CD14-positive monocyte (primary cell): ENCODE results near the gene PPA1. TPM values are rescaled to one million over a fixed set of nuclear protein-coding genes. Genes with fewer than 3 reads are reported as not detected.

ENCODE experiments used
- DNase-seq, 3 donors: peaks; one replicate each; pipeline ENCODE4 v3.0.0-alpha.2; 2011 to 2022
- H2AFZ ChIP-seq: 2 replicates; pipeline ENCODE4 v1.6.0; 2012; ENCODE audit warnings: mild to moderate bottlenecking, low read depth, low read length, inconsistent platforms; ENCODE audit not compliant: insufficient read depth, poor library complexity, severe bottlenecking
- H3K27ac ChIP-seq, 2 donors: 1 replicate in 1 of 2; 2 replicates in 1 of 2; pipeline ENCODE4 v1.5.1; 2012 to 2013; ENCODE audit warnings: low read length in 2 of 2, control low read depth in 1 of 2, inconsistent platforms in 1 of 2, low read depth in 1 of 2, mild to moderate bottlenecking in 1 of 2
- H3K27me3 ChIP-seq, 2 donors: one replicate each; pipeline versions ENCODE4 v1.6.0 to v1.6.1; 2011 to 2013; ENCODE audit warnings: low read length in 2 of 2; ENCODE audit not compliant: control insufficient read depth in 2 of 2, insufficient read depth in 2 of 2
- H3K36me3 ChIP-seq, 2 donors: replicated peaks in 1 of 2; 1 replicate in 1 of 2; 2 replicates in 1 of 2; pipeline versions ENCODE4 v1.5.1 to v1.6.1; 2012 to 2013; ENCODE audit warnings: low read length in 2 of 2, control low read depth in 1 of 2, inconsistent platforms in 1 of 2, mild to moderate bottlenecking in 1 of 2; ENCODE audit not compliant: insufficient read depth in 2 of 2, control insufficient read depth in 1 of 2
- H3K4me1 ChIP-seq, 2 donors: 1 replicate in 1 of 2; 2 replicates in 1 of 2; pipeline versions ENCODE4 v1.5.1 to v1.6.1; 2012 to 2013; ENCODE audit warnings: low read length in 2 of 2, control low read depth in 1 of 2, inconsistent platforms in 1 of 2, mild to moderate bottlenecking in 1 of 2, moderate library complexity in 1 of 2; ENCODE audit not compliant: insufficient read depth in 2 of 2, control insufficient read depth in 1 of 2
- H3K4me2 ChIP-seq: replicated peaks from 2 replicates; pipeline ENCODE3; 2012; ENCODE audit warnings: low read length, moderate library complexity, mild to moderate bottlenecking; ENCODE audit not compliant: poor library complexity, severe bottlenecking; ENCODE audit errors: extremely low read depth
- H3K4me3 ChIP-seq, 3 experiments: fragments of 200-600 bp in 1 of 3; sonication (generic) in 1 of 3; replicated peaks in 1 of 3; 1 replicate in 2 of 3; 2 replicates in 1 of 3; pipeline ENCODE4 v1.5.1; 2011 to 2013; ENCODE audit warnings: low read length in 3 of 3, mild to moderate bottlenecking in 3 of 3, control low read depth in 2 of 3, low read depth in 2 of 3, inconsistent platforms in 1 of 3, moderate library complexity in 1 of 3
- H3K79me2 ChIP-seq: 2 replicates; pipeline ENCODE4 v1.6.0; 2012; ENCODE audit warnings: mild to moderate bottlenecking, control low read depth, inconsistent platforms, low read length, moderate library complexity; ENCODE audit not compliant: insufficient read depth
- H3K9ac ChIP-seq: 2 replicates; pipeline ENCODE4 v1.6.0; 2017; ENCODE audit warnings: low read length, mild to moderate bottlenecking; ENCODE audit not compliant: insufficient read depth, poor library complexity, severe bottlenecking
- H3K9me3 ChIP-seq, 2 donors: replicated peaks in 1 of 2; 1 replicate in 1 of 2; 2 replicates in 1 of 2; pipeline versions ENCODE4 v1.5.1 to v1.6.1; 2012 to 2013; ENCODE audit warnings: low read length in 2 of 2, control low read depth in 1 of 2; ENCODE audit not compliant: control insufficient read depth in 1 of 2, insufficient read depth in 1 of 2
- H4K20me1 ChIP-seq: 2 replicates; pipeline ENCODE4 v1.6.0; 2012; ENCODE audit warnings: mild to moderate bottlenecking, low read length, control low read depth, moderate library complexity; ENCODE audit not compliant: insufficient read depth
- H3K27ac Mint-ChIP-seq, 7 donors: one replicate each; pipeline ENCODE4 v1.8.0; 2020; ENCODE audit warnings: mild to moderate bottlenecking in 7 of 7, mixed read lengths in 7 of 7, moderate library complexity in 6 of 7, inconsistent platforms in 2 of 7
- H3K27me3 Mint-ChIP-seq, 3 donors: one replicate each; pipeline ENCODE4 v1.8.0; 2021 to 2022; ENCODE audit warnings: low read depth in 3 of 3, mild to moderate bottlenecking in 3 of 3, mixed read lengths in 3 of 3, moderate library complexity in 3 of 3, inconsistent platforms in 1 of 3
- H3K36me3 Mint-ChIP-seq, 2 donors: one replicate each; pipeline ENCODE4 v1.8.0; 2020; ENCODE audit warnings: mixed read lengths in 2 of 2, inconsistent platforms in 1 of 2, mild to moderate bottlenecking in 1 of 2
- H3K4me1 Mint-ChIP-seq: one replicate; pipeline ENCODE4 v1.8.0; 2020; ENCODE audit warnings: mild to moderate bottlenecking, mixed read lengths
- H3K4me3 Mint-ChIP-seq, 2 donors: one replicate each; pipeline ENCODE4 v1.8.0; 2020; ENCODE audit warnings: mild to moderate bottlenecking in 2 of 2, mixed read lengths in 2 of 2, moderate library complexity in 1 of 2
- H3K9me3 Mint-ChIP-seq, 7 donors: one replicate each; pipeline ENCODE4 v1.8.0; 2020 to 2022; ENCODE audit warnings: mixed read lengths in 7 of 7, mild to moderate bottlenecking in 6 of 7, moderate library complexity in 6 of 7, inconsistent platforms in 2 of 7
- WGBS: methylation state at CpG from one replicate; pipeline ENCODE4 v1.1.5; 2013; ENCODE audit warnings: missing lambda C conversion rate; ENCODE audit not compliant: insufficient coverage; 5-methylcytosine and 5-hydroxymethylcytosine counted together
- intact Hi-C, 2 donors: fragments of 100-400 bp; cut with micrococcal nuclease; formaldehyde crosslinking; loops; one replicate each; pipeline versions ENCODE4 v1.15.0 to v1.15.1; 2023
- polyA plus RNA-seq, 3 donors: library from polyadenylated mRNA; depleted of rRNA in 1 of 3; unstranded in 2 of 3; stranded (reverse) in 1 of 3; fragments of 300-500 nt in 2 of 3; fragments of >200 nt in 1 of 3; fragmentation: Illumina TruSeq in 2 of 3; gene quantifications; 1 replicate in 2 of 3; 2 replicates in 1 of 3; pipeline ENCODE4 v1.2.3, GENCODE V29; 2012 to 2021
- small RNA-seq: library from RNA; depleted of rRNA; stranded (forward); fragments of <200 nt; gene quantifications from one replicate; pipeline ENCODE3, GENCODE V24; 2012; ENCODE audit warnings: low read depth; ENCODE audit not compliant: insufficient read length
- TF ChIP-seq, protein P1 (sequence below): fragments of 200-600 bp; IDR thresholded peaks from one replicate; pipeline ENCODE4 v1.8.0; 2022; ENCODE audit warnings: antibody characterized with exemption, mild to moderate bottlenecking

The PPA1 gene
- polyA plus RNA-seq, 3 donors: 30.9 to 125 (median 112) TPM

DNA sequence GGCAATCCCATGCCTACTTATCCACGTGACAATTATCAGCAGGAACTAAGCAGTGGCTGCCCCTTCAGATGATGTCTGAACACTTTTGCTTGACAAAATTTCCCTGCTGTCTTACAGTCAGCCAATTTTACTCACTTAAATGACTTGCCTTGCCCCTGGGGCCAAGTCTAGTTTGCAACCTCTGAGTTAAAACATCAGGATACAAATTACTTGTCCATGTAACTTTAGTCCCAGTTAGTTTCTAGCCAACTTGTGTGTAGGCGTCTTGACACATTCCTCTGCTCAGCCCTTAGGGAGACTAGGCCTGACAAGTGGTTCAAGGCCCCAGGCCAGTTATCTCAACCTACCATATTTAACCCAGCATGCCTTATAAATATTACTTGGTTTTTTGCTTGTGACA, 75.1 kb downstream of the PPA1 start:
- DNase-seq: no peak
- Mint-ChIP-seq H3K4me1 (peaks cover 15% of the 10 kb centered on the region), H3K9me3 (no peaks in the 10 kb centered on the region), H3K27me3 (no peaks in the 10 kb centered on the region), H3K4me3 (no peak overlapping the region), H3K27ac (no peak overlapping the region), H3K36me3 (peaks cover 77 to 89% of the 10 kb centered on the region in 2 donors)
- 89% methylated on average over 1 of the region's 2 CpGs for WGBS
- H2AFZ ChIP-seq: no peak overlapping the region
- intact Hi-C loops: no loop called here
- H3K4me2 ChIP-seq: no peak overlapping the region
- H3K4me1 ChIP-seq: peaks cover 8 to 11% of the 10 kb centered on the region in 2 donors
- H3K9me3 ChIP-seq: no peaks in the 10 kb centered on the region
- H3K79me2 ChIP-seq: peaks cover 55% of the 10 kb centered on the region
- peaks cover 89% of the 10 kb centered on the region for H4K20me1 ChIP-seq
- peaks cover 80 to 88% of the 10 kb centered on the region in 2 donors for H3K36me3 ChIP-seq
- no peak overlapping the region for H3K9ac ChIP-seq
- TF ChIP-seq, protein P1, sequence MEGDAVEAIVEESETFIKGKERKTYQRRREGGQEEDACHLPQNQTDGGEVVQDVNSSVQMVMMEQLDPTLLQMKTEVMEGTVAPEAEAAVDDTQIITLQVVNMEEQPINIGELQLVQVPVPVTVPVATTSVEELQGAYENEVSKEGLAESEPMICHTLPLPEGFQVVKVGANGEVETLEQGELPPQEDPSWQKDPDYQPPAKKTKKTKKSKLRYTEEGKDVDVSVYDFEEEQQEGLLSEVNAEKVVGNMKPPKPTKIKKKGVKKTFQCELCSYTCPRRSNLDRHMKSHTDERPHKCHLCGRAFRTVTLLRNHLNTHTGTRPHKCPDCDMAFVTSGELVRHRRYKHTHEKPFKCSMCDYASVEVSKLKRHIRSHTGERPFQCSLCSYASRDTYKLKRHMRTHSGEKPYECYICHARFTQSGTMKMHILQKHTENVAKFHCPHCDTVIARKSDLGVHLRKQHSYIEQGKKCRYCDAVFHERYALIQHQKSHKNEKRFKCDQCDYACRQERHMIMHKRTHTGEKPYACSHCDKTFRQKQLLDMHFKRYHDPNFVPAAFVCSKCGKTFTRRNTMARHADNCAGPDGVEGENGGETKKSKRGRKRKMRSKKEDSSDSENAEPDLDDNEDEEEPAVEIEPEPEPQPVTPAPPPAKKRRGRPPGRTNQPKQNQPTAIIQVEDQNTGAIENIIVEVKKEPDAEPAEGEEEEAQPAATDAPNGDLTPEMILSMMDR: no peak
- no peak overlapping the region for H3K27ac ChIP-seq
- H3K27me3 ChIP-seq: no peaks in the 10 kb centered on the region
- H3K4me3 ChIP-seq: no peak overlapping the region

DNA sequence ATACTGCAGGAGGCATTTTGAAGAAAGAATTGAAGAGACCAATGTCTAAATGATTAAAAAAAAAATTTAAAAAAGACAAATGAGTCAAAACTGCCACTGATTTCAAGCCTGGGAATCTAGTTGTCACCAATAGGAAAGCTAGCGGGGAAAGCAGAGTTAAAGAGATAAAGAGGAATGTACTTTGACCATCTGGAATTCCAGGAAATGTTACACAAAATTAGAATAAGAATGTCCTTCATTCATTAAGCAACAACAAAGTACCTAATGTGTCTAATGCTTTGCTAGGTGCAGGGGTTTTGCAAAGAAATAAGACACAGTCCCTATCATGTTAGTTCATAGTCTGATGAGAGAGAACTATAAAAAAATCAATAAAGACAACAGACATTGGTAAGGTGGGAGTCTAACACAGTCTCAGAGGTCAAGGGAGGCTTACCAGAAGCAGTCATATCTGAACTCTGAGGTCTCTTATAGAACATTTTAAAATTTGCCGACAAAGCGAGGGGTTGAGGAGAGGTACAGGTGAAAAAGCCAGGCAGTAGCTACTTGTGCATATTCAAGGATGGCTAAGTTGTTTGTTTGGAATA, 77.9 kb downstream of the PPA1 start:
- H3K9ac ChIP-seq: no peak overlapping the region
- TF ChIP-seq, protein P1: no peak
- H3K4me1 Mint-ChIP-seq: no peaks in the 10 kb centered on the region
- WGBS: 0% methylated on average over 1 of the region's 3 CpGs
- no peak for DNase-seq
- peaks cover 73% of the 10 kb centered on the region for H4K20me1 ChIP-seq
- H3K27ac Mint-ChIP-seq: peak overlapping the region in 2 of 7 donors; percentile 47 to 79
- H3K4me1 ChIP-seq: no peaks in the 10 kb centered on the region
- H3K36me3 ChIP-seq: peaks cover 93 to 99% of the 10 kb centered on the region in 2 donors
- no peak overlapping the region for H2AFZ ChIP-seq
- no peaks in the 10 kb centered on the region for H3K9me3 ChIP-seq
- H3K4me3 ChIP-seq: no peak overlapping the region
- no peaks in the 10 kb centered on the region for H3K27me3 ChIP-seq
- H3K27ac ChIP-seq: no peak overlapping the region
- H3K4me2 ChIP-seq: no peak overlapping the region
- no peaks in the 10 kb centered on the region for H3K9me3 Mint-ChIP-seq
- intact Hi-C loops: no loop called here
- no peak overlapping the region for H3K4me3 Mint-ChIP-seq
- peaks cover 33% of the 10 kb centered on the region for H3K79me2 ChIP-seq
- H3K36me3 Mint-ChIP-seq: peaks cover 88 to 93% of the 10 kb centered on the region in 2 donors
- no peaks in the 10 kb centered on the region for H3K27me3 Mint-ChIP-seq

Small RNAs within 50 kb of the gene (small RNA-seq; reads per million reads assigned to genes)
- not detected for gene RPS25P9

Other genes starting within 250 kb of the PPA1 start
- 1 to 10 TPM; 1.0 to 1.9 (median 1.7) TPM for gene MACROH2A2, start 180.6 kb downstream of the PPA1 start, polyA plus RNA-seq
- gene AIFM2, start 100.6 kb downstream of the PPA1 start, polyA plus RNA-seq: 1 to 10 TPM in 1 of 3 donors, under 1 TPM in 2; 0.28 to 2.1 (median 0.41) TPM
- 10 to 100 TPM in 2 of 3 donors, 1 to 10 TPM in 1; 8.6 to 11.2 (median 11.2) TPM for gene TYSND1, start 86.7 kb downstream of the PPA1 start, polyA plus RNA-seq
- gene SAR1A, start 62.9 kb downstream of the PPA1 start, polyA plus RNA-seq: 10 to 100 TPM; 26.2 to 47.5 (median 36.7) TPM
- under 1 TPM in 1 of 3 donors, not detected in 2; 0.03 TPM for gene NPFFR1, start 50.6 kb upstream of the PPA1 start, polyA plus RNA-seq
- gene LRRC20, start 149.2 kb upstream of the PPA1 start, polyA plus RNA-seq: 1 to 10 TPM; 1.2 to 1.7 (median 1.3) TPM
- gene EIF4EBP2, start 170.7 kb upstream of the PPA1 start, polyA plus RNA-seq: 10 to 100 TPM; 26.3 to 93.8 (median 73.4) TPM
- not detected for gene NODAL, start 208.3 kb upstream of the PPA1 start, polyA plus RNA-seq
- under 1 TPM in 2 of 3 donors, not detected in 1; 0.04 to 0.11 TPM for gene PALD1, start 245.3 kb upstream of the PPA1 start, polyA plus RNA-seq